SJSA1 (cell line): ENCODE results near the gene SEPTIN5. TPM values are rescaled to one million over a fixed set of nuclear protein-coding genes. Genes with fewer than 3 reads are reported as not detected.
A peak's percentile ranks its signal among the peaks of the same experiment; 100 is the strongest.

Experiments
- DNase-seq, 2 experiments: peaks; one replicate each; pipeline ENCODE4 v3.0.0-alpha.2; 2015 to 2020; ENCODE audit warnings: low spot score in 2 of 2, low read depth in 1 of 2
- H3K27ac ChIP-seq: fragments of 250-450 bp; sonication (Bioruptor Pico); 2 replicates; pipeline ENCODE4 v1.5.1; 2020; ENCODE audit warnings: mild to moderate bottlenecking, moderate library complexity
- H3K27me3 ChIP-seq: fragments of 250-450 bp; sonication (Bioruptor Pico); replicated peaks from 2 replicates; pipeline ENCODE4 v1.5.1; 2020; ENCODE audit warnings: mild to moderate bottlenecking, moderate library complexity
- H3K36me3 ChIP-seq: fragments of 250-450 bp; sonication (Bioruptor Pico); 2 replicates; pipeline ENCODE4 v1.5.1; 2020; ENCODE audit warnings: mild to moderate bottlenecking
- H3K4me1 ChIP-seq: fragments of 250-450 bp; sonication (Bioruptor Pico); replicated peaks from 2 replicates; pipeline ENCODE4 v1.6.1; 2021; ENCODE audit warnings: mild to moderate bottlenecking
- H3K4me3 ChIP-seq: fragments of 250-450 bp; sonication (Bioruptor Pico); 2 replicates; pipeline ENCODE4 v1.5.1; 2020; ENCODE audit warnings: mild to moderate bottlenecking
- H3K9me3 ChIP-seq: fragments of 250-450 bp; sonication (Bioruptor Pico); replicated peaks from 2 replicates; pipeline ENCODE4 v1.5.1; 2020; ENCODE audit warnings: mild to moderate bottlenecking
- total RNA-seq: library from RNA; depleted of rRNA; stranded (reverse); fragments of >200 nt; shearing (Covaris generic); gene quantifications from 2 replicates; pipeline ENCODE4 v1.2.3, GENCODE V29; 2014

The SEPTIN5 gene
- total RNA-seq, 1 experiment from 2014 or later: 13.3 TPM

DNA sequence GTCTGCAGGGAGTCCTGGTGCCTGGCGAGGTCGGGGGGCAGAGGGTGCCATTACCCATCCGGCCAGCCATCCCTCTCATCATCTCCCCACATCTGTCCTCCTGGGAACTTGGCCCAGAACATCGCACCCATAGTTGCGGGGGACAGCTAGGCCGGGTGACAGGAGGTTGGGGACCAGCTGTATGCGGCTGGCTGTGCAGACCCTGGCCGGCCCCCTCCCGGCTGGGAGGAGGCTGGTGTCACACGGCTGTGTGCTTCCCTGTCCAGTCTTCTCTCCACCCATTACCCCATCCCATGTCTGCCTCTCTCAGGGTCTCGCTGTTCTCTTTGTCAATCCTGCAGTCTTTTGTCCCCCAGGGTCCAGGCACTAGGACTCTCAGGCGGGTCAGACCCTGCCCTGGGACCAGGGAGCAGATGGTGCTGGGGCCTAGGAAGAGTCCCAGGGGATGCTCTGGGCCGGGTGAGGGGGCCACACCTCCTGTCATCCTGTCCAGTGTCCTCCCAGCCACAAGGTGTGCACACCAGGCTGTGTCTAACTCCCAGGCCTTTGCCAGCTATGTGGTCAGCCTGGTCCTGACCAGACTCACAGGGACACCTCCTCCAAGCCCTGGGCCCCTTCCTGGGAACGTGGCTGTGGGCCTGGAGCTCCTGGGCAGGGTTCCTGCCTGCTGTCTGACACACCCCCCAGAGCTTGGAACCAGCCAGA, 39.8 kb downstream of the SEPTIN5 start:
- Histone ChIP-seq H3K27me3 (peaks cover 21% of the 10 kb centered on the region), H3K27ac (no peak overlapping the region), H3K4me3 (no peak overlapping the region), H3K36me3 (no peaks in the 10 kb centered on the region), H3K9me3 (no peaks in the 10 kb centered on the region), H3K4me1 (peaks cover 22% of the 10 kb centered on the region)
- no peak for DNase-seq

DNA sequence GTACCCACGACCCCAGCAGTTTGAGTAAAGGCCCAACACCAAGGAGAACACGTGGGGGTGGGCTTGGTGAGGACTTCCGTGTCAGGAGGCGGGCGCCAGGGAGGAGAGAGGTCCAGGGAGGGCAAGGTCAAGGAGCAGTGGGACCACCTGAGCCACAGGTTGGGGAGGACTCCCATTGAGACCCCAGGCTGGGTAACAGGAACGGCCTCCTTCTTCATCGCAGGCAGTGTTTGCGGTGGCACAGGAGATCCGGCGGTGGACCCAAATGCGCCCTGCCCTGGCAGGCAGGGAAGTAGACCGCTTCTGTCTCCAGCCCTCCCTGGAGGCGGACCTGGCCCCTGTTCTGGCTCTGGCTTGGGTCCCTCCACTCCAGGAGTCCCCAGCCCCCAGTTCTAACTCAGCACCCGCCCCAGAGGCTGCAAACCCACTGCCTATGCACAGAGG, 40.4 kb downstream of the SEPTIN5 start:
- no peaks in the 10 kb centered on the region for H3K36me3 ChIP-seq
- peaks cover 19% of the 10 kb centered on the region for H3K4me1 ChIP-seq
- H3K4me3 ChIP-seq: no peak overlapping the region
- DNase-seq: no peak
- no peak overlapping the region for H3K27ac ChIP-seq
- H3K27me3 ChIP-seq: peaks cover 23% of the 10 kb centered on the region
- H3K9me3 ChIP-seq: no peaks in the 10 kb centered on the region

GRCh38 chr22:19755145-19755710, 40.9 kb downstream of the SEPTIN5 start:
- H3K9me3 ChIP-seq: no peaks in the 10 kb centered on the region
- no peak overlapping the region for H3K27ac ChIP-seq
- H3K4me1 ChIP-seq: peaks cover 19% of the 10 kb centered on the region
- no peak overlapping the region for H3K4me3 ChIP-seq
- H3K27me3 ChIP-seq: peaks cover 28% of the 10 kb centered on the region
- DNase-seq: no peak
- no peaks in the 10 kb centered on the region for H3K36me3 ChIP-seq

GRCh38 chr22:19755722-19756287, 41.5 kb downstream of the SEPTIN5 start:
- DNase-seq: no peak
- Histone ChIP-seq H3K36me3 (no peaks in the 10 kb centered on the region), H3K9me3 (no peaks in the 10 kb centered on the region), H3K27me3 (peaks cover 29% of the 10 kb centered on the region), H3K27ac (no peak overlapping the region), H3K4me3 (no peak overlapping the region), H3K4me1 (peaks cover 17% of the 10 kb centered on the region)

DNA sequence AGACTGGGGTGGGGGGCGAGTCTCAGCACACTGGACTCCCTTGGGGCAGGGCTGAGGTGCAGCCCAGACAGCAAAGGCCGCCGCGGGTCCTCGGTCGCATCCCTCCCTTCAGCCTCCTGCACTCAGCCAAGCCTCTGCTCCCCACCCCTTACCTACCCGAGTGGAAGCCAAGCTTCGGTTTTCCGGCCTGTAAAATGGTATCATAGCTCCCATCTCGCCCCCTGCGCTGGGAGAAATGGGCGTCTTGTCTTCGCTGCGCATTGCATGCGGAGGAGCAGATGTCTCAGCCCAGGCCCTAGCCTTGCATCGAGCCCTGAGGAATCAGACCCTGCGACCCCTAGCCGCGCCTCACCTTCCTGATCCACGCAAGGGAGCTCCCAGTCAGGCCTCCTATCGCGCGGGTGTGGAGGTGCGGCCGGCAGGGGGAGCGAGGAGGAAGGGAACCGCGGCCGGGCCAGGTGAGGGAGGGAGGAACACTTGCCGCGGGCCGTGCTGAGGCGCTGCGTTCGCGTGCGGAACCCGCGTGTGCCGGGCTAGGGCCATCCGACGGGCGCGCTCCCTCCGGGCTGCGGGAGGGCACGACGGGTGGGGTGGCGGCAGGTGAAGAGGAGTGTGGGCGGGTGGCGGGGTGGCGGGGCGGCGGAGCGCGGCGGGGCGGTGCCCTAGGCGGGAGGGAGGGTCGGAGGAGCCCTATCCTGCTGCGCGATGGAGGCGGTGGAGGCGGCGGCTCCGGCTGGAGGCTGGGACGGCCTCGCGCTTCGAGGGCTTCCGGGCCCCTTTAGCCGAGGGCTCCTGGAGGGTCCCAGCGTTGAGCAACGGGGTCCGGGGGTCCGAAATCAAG, 42.2 kb downstream of the SEPTIN5 start:
- no peak for DNase-seq
- Histone ChIP-seq H3K4me1 (peaks cover 10% of the 10 kb centered on the region), H3K27ac (no peak overlapping the region), H3K27me3 (peaks cover 32% of the 10 kb centered on the region), H3K36me3 (no peaks in the 10 kb centered on the region), H3K9me3 (no peaks in the 10 kb centered on the region), H3K4me3 (no peak overlapping the region)

- H3K27me3 ChIP-seq: peaks cover 32% of the 10 kb centered on the region
- DNase-seq: no peak
Measured at GRCh38 chr22:19757140-19757984, 43.1 kb downstream of the SEPTIN5 start.

DNA sequence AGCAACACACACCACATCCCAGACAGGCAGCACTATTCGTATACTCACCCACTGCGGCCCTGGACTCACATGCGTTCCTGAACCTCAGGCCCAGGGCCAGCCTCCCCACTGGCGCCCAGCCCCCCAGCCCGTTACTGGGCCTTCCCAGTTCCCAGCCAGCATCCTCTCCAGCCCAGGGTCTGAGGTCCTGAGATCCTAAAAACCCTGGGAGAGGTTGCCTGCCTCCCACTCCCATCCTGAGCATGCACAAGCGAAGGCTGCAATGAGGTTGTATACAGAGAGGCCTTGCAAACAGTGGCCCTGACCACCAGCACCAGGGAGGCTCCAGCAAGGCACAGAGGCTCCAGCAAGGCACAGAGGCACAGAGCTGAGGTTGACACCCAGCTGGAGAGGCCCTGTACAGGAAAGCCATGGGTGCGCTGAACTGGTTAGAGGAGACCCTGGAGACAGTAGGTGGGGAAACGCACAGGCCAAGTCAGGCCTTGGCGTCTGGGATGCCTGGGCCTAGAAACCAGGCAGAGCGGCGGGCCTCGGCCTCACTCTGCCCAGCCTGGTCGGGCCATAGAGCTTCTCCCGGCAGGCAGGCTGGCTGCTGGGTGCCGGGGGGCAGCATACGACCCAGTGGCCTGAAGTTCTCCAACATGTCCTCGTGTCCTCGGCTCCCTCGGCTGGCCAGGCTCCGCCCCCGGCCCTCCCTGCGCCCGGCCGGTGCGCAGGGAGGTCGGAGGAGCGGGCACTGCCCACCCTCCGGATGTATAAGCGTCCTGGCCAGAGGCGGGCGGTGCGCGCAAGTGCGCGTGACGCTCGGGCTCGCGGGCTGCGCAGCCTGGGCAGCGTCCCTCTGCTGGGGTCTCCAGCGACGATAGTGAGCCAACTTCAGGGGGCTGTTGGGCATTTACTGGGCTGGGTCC, 43.9 kb downstream of the SEPTIN5 start:
- H3K4me1 ChIP-seq: peaks cover 5% of the 10 kb centered on the region; the same call in 1 of the 2 replicates
- H3K9me3 ChIP-seq: no peaks in the 10 kb centered on the region
- H3K4me3 ChIP-seq: no peak overlapping the region
- H3K27me3 ChIP-seq: peaks cover 32% of the 10 kb centered on the region
- no peak for DNase-seq
- no peaks in the 10 kb centered on the region for H3K36me3 ChIP-seq
- no peak overlapping the region for H3K27ac ChIP-seq

More at GRCh38 chr22:19757140-19757984, 43.1 kb downstream of the SEPTIN5 start:
- H3K27ac ChIP-seq: no peak overlapping the region
- H3K9me3 ChIP-seq: no peaks in the 10 kb centered on the region
- H3K36me3 ChIP-seq: no peaks in the 10 kb centered on the region
- no peak overlapping the region for H3K4me3 ChIP-seq
- H3K4me1 ChIP-seq: peaks cover 5% of the 10 kb centered on the region; the same call in 1 of the 2 replicates

DNA sequence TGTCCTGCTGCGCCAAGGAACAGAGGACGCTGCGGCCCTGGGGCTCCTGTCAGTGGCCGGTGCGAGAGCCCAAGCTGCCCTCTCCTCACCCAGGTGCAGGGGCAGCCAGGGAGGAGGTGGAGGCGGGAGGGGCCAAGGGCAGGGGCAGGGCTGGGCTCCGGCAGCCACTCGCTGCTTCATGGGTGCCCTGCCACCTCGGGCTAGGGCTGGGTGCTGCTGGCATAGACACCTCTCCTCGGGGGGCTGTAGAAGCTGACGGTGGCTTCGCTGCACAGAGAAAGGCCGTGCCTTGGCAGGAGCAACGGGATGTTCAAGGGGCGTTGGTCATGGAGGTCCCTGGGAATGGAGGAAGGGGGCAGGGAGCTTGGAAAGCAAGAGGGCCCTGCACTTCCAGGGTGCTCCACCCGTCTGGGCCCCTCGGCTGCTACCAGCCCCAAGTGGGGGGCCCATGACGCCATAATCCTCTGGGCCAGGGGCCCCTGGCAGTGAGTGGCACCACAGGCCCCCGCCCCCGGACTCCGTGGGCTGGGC, 44.7 kb downstream of the SEPTIN5 start:
- H3K9me3 ChIP-seq: no peaks in the 10 kb centered on the region
- H3K27me3 ChIP-seq: peaks cover 32% of the 10 kb centered on the region
- H3K27ac ChIP-seq: no peak overlapping the region
- DNase-seq: no peak
- H3K4me1 ChIP-seq: peaks cover 5% of the 10 kb centered on the region; the same call in 1 of the 2 replicates
- H3K4me3 ChIP-seq: no peak overlapping the region
- H3K36me3 ChIP-seq: no peaks in the 10 kb centered on the region

- Histone ChIP-seq H3K9me3 (no peaks in the 10 kb centered on the region), H3K27ac (no peak overlapping the region), H3K36me3 (no peaks in the 10 kb centered on the region), H3K4me3 (no peak overlapping the region), H3K4me1 (peaks cover 5% of the 10 kb centered on the region; the same call in 1 of the 2 replicates), H3K27me3 (peaks cover 32% of the 10 kb centered on the region)
- DNase-seq: no peak
Measured at GRCh38 chr22:19759427-19760057, 45.2 kb downstream of the SEPTIN5 start.

DNA sequence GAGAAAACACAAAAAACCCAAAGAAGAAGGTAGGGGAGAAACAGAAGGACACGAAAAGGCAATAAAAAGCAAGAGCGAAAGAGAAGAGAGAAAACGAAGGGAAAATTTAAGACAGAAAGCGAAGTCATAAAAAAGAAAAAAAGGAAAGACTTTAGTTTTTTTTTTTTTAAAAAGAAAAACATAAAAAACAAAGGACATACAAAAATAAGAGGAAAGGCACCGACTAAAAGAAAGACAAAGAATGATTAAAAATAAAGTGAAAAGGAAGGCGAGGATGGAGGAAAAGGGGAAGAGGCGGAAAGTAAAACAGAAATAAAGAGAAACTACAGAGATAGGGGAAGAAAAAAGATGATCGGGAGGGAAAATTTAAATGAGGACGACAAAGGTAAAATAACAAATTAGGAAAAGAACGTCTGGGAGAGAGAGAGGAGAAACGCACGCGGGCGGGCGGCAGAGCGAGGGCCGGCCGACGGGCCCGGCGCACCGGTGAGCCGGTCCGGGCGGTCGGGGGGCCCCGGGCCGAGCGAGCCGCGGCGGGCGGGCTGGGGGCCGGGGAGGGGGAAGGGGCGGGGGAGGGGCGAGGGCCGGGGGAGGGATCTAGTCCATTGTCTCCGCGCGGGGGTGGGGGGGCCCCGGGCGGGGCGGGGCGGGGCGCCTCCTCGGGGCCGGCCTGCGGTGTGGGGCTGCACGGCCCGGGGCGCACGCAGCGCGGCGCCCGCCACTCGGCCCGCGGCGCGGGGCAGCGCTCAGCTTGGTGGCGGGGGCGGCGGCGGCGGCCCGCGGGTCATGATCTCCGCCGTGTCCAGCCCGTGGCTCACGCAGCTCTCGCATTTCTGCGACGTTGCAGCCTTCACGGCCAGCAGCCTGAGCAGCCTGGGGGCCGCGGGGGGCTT, 46.0 kb downstream of the SEPTIN5 start, which contains the start of gene TBX1:
TBX1 (plus strand) TSS at position 721 of the 893 bp plus-strand sequence; CDS start at position 787, 66 bp downstream.
- no peak for DNase-seq
- Histone ChIP-seq H3K4me1 (peaks cover 5% of the 10 kb centered on the region; the same call in 1 of the 2 replicates), H3K27me3 (peaks cover 29% of the 10 kb centered on the region), H3K27ac (no peak within 1 kb of the TSS), H3K4me3 (peak within 1 kb of the TSS; percentile 41), H3K9me3 (no peaks in the 10 kb centered on the region), H3K36me3 (no peaks in the 10 kb centered on the region)
